ENCODE measurements around the gene FHOD1. TPM values are rescaled to one million over a fixed set of nuclear protein-coding genes. Genes with fewer than 3 reads are reported as not detected.
A peak's percentile ranks its signal among the peaks of the same experiment; 100 is the strongest.

Gene FHOD1
- total RNA-seq, 1 experiment from 2014 or later = 58.2 TPM

DNA sequence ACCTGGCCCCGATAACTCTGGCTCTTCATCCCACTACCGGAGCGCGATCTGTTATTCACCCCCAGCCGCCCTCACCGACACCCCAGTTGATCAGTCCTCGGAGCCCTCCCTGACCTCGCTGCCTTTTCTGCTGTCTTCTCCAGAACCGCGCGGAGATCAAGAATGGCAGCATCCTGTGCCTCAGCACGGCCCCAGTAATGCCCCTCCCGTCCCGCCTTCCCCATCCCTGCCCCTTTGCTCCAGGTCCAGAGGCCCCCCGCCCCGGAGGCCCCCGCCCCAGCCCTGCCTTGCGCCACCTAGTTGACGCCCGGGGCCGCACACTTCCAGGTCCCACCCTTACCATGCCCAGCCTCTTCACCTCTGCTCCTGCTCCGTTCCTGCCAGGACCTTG, 47.5 kb downstream of the FHOD1 start:
- Histone ChIP-seq H3K27ac (no peak overlapping the region), H3K9me3 (ENCODE audit: insufficient read depth, low read depth) (no peaks in the 10 kb centered on the region), H3K4me2 (peak overlapping the region; percentile 95), H3K4me1 (replicated peaks; ENCODE audit: insufficient read depth) (peaks cover 39% of the 10 kb centered on the region), H3K36me3 (ENCODE audit: low read depth) (peaks cover 20% of the 10 kb centered on the region; the same call in 1 of the 2 replicates), H3K9me2 (ENCODE audit: insufficient read depth) (no peaks in the 10 kb centered on the region), H3K79me2 (ENCODE audit: low read depth) (peaks cover 24% of the 10 kb centered on the region), H3K27me3 (ENCODE audit: insufficient read depth, low read depth) (no peaks in the 10 kb centered on the region), H3F3A (ENCODE audit: insufficient read depth, low read depth) (peaks cover 46% of the 10 kb centered on the region), H3K4me3 (peak overlapping the region; percentile 89), H4K20me1 (ENCODE audit: insufficient read depth) (peaks cover 11% of the 10 kb centered on the region; the same call in 1 of the 2 replicates), H2AFZ (peak overlapping the region; percentile 85)
- intact Hi-C loops (cut with micrococcal nuclease; ENCODE audit: unreplicated experiment) = loop anchor here (1.0 to 10.0 kb wide), 6 partner anchors 46 to 265 kb away; partner anchors contain the start of genes B3GNT9 and TPPP3
- no peak for TF ChIP-seq EZH2 (IDR thresholded peaks at IDR 0.05; ENCODE audit: low read depth)
- TF ChIP-seq, protein P1, sequence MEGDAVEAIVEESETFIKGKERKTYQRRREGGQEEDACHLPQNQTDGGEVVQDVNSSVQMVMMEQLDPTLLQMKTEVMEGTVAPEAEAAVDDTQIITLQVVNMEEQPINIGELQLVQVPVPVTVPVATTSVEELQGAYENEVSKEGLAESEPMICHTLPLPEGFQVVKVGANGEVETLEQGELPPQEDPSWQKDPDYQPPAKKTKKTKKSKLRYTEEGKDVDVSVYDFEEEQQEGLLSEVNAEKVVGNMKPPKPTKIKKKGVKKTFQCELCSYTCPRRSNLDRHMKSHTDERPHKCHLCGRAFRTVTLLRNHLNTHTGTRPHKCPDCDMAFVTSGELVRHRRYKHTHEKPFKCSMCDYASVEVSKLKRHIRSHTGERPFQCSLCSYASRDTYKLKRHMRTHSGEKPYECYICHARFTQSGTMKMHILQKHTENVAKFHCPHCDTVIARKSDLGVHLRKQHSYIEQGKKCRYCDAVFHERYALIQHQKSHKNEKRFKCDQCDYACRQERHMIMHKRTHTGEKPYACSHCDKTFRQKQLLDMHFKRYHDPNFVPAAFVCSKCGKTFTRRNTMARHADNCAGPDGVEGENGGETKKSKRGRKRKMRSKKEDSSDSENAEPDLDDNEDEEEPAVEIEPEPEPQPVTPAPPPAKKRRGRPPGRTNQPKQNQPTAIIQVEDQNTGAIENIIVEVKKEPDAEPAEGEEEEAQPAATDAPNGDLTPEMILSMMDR (conservative IDR thresholded peaks at IDR 0.05) = peak; percentile 58; the same call in 1 of the 2 replicates
- ChIA-PET CTCF (interaction anchor here (1.8 kb wide), 1 partner anchor 44 kb away, joined by 7 read pairs; no protein-coding TSS in a partner anchor), POLR2A (ENCODE audit: unreplicated experiment) (interaction anchor here (0.6 to 0.8 kb wide), 2 partner anchors 47 to 242 kb away, joined by 11 to 19 read pairs; no protein-coding TSS in a partner anchor)
- BruUV-seq (replicated peaks) = no TSS peak
- DNase-seq = peak in 1 of 2 experiments; percentile 34

DNA sequence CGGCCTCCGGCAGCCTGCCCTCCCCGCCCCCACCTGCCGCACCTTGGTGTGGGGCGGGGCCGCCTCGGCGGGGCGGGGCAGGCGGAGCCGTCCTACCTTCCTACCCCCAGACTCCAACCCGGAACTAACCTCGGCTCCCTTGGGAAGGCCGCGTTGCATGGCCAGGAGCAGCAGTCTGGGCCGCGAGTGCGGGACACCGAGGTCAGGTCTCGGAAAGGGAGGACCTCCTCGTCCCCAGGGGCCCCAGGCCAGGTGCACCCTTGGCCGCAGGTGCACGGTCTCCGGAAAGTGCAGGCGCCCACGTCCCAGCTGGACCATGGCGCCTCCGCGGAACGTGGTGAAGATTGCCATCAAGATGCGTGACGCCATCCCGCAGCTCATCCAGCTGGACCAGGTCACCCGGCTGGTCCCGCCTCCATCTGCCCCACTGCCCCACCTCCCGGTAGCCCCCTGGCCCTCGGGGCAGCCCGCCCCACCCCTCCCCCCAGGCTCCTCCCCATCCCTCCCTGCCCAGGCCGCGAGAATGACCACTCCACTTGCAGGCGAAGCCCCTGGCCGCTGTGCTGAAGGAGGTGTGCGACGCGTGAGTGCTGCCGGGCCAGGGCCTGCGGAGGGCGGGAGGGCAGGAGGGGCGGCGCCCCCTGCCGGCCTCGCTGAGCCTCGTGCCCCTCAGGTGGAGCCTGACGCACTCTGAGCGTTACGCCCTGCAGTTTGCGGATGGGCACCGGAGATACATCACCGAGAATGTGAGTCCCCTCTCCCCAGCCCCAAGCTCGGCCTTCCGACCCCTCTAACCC, 48.1 kb downstream of the FHOD1 start, which contains the start of gene ELMO3:
ELMO3 (plus strand) TSS at position 121 of the 797 bp plus-strand sequence; CDS start at position 317, 196 bp downstream.
- H3K27me3 ChIP-seq (ENCODE audit: insufficient read depth, low read depth) = no peaks in the 10 kb centered on the region
- peaks cover 25% of the 10 kb centered on the region; the same call in 1 of the 2 replicates for H3K36me3 ChIP-seq (ENCODE audit: low read depth)
- H3K9me3 ChIP-seq (ENCODE audit: insufficient read depth, low read depth) = no peaks in the 10 kb centered on the region
- H3K4me2 ChIP-seq = peak within 1 kb of the TSS; percentile 95
- DNase-seq = peak; percentile 65 to 79
- peaks cover 30% of the 10 kb centered on the region for H3K79me2 ChIP-seq (ENCODE audit: low read depth)
- BruUV-seq (replicated peaks) = no TSS peak
- peaks cover 40% of the 10 kb centered on the region for H3K4me1 ChIP-seq (replicated peaks; ENCODE audit: insufficient read depth)
- peak within 1 kb of the TSS; percentile 89 for H3K4me3 ChIP-seq
- H2AFZ ChIP-seq = peak within 1 kb of the TSS; percentile 85
- no peaks in the 10 kb centered on the region for H3K9me2 ChIP-seq (ENCODE audit: insufficient read depth)
- H3F3A ChIP-seq (ENCODE audit: insufficient read depth, low read depth) = peaks cover 50% of the 10 kb centered on the region
- intact Hi-C loops (cut with micrococcal nuclease; ENCODE audit: unreplicated experiment) = loop anchor here (1.0 to 10.0 kb wide), 6 partner anchors 47 to 266 kb away; partner anchors contain the start of genes B3GNT9 and TPPP3
- POLR2A ChIA-PET (ENCODE audit: unreplicated experiment) = interaction anchor here (0.6 kb wide), 1 partner anchor 48 kb away, joined by 8 read pairs; no protein-coding TSS in a partner anchor
- H4K20me1 ChIP-seq (ENCODE audit: insufficient read depth) = peaks cover 12% of the 10 kb centered on the region
- CTCF ChIA-PET = interaction anchor here (1.0 to 1.8 kb wide), 3 partner anchors 45 to 245 kb away, joined by 3 to 7 read pairs (median 6); no protein-coding TSS in a partner anchor
- H3K27ac ChIP-seq = peak within 1 kb of the TSS; percentile 75
- no peak for TF ChIP-seq EZH2 (IDR thresholded peaks at IDR 0.05; ENCODE audit: low read depth)
- TF ChIP-seq, protein P1 (conservative IDR thresholded peaks at IDR 0.05) = peak; percentile 70; the same call in 1 of the 2 replicates

DNA sequence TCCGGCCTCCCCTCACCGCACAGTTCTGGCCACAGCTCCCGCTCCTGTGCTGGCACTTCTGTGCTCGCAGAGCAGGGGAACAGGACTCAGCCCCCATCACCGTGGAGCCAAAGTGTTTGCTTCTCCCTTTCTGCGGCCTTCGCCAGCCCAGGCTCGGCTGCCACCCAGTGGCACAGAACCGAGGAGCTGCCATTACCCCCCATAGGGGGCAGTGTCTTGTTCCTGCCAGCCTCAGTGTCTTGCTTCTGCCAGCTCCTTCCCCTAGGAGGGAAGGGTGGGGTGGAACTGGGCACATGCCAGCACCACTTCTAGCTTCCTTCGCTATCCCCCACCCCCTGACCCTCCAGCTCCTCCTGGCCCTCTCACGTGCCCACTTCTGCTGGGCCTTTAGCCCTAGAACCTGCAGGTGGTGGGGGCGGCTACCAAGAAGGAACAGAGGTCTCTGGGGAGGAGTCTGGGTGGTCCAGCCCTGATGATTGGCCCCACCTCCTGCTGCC, 49.0 kb downstream of the FHOD1 start:
- peaks cover 25% of the 10 kb centered on the region; the same call in 1 of the 2 replicates for H3K36me3 ChIP-seq (ENCODE audit: low read depth)
- peaks cover 49% of the 10 kb centered on the region for H3K4me1 ChIP-seq (replicated peaks; ENCODE audit: insufficient read depth)
- ChIA-PET POLR2A (ENCODE audit: unreplicated experiment) (interaction anchor here (0.6 to 1.1 kb wide), 4 partner anchors 29 to 303 kb away, joined by 4 to 8 read pairs (median 4); no protein-coding TSS in a partner anchor), CTCF (interaction anchor here (0.6 to 1.8 kb wide), 9 partner anchors 28 to 244 kb away, joined by 3 to 10 read pairs (median 4); partner anchors contain the start of gene TMEM208)
- H4K20me1 ChIP-seq (ENCODE audit: insufficient read depth) = peaks cover 19% of the 10 kb centered on the region
- BruUV-seq (replicated peaks) = no TSS peak
- DNase-seq = peak; percentile 43 to 74
- H3K4me3 ChIP-seq = peak overlapping the region; percentile 89; the same call in 1 of the 2 replicates
- intact Hi-C loops (cut with micrococcal nuclease; ENCODE audit: unreplicated experiment) = loop anchor here (2.0 to 10.0 kb wide), 4 partner anchors 47 to 267 kb away; partner anchors contain the start of genes B3GNT9 and TPPP3
- peak overlapping the region; percentile 95 for H3K4me2 ChIP-seq
- H3K27ac ChIP-seq = peak overlapping the region; percentile 75
- peaks cover 57% of the 10 kb centered on the region for H3F3A ChIP-seq (ENCODE audit: insufficient read depth, low read depth)
- H3K27me3 ChIP-seq (ENCODE audit: insufficient read depth, low read depth) = no peaks in the 10 kb centered on the region
- TF ChIP-seq EZH2 (IDR thresholded peaks at IDR 0.05; ENCODE audit: low read depth) = no peak
- TF ChIP-seq, protein P1 (conservative IDR thresholded peaks at IDR 0.05) = peak; percentile 78
- H3K9me3 ChIP-seq (ENCODE audit: insufficient read depth, low read depth) = no peaks in the 10 kb centered on the region
- H3K9me2 ChIP-seq (ENCODE audit: insufficient read depth) = no peaks in the 10 kb centered on the region
- H2AFZ ChIP-seq = no peak overlapping the region
- H3K79me2 ChIP-seq (ENCODE audit: low read depth) = peaks cover 39% of the 10 kb centered on the region

All from PC-9 (cell line).